ENCODE data around the gene RBM17. TPM values are rescaled to one million over a fixed set of nuclear protein-coding genes. Genes with fewer than 3 reads are reported as not detected.

RBM17 gene, protein sequence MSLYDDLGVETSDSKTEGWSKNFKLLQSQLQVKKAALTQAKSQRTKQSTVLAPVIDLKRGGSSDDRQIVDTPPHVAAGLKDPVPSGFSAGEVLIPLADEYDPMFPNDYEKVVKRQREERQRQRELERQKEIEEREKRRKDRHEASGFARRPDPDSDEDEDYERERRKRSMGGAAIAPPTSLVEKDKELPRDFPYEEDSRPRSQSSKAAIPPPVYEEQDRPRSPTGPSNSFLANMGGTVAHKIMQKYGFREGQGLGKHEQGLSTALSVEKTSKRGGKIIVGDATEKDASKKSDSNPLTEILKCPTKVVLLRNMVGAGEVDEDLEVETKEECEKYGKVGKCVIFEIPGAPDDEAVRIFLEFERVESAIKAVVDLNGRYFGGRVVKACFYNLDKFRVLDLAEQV
- 19.9 and 24.8 TPM in 2 replicates for total RNA-seq

DNA sequence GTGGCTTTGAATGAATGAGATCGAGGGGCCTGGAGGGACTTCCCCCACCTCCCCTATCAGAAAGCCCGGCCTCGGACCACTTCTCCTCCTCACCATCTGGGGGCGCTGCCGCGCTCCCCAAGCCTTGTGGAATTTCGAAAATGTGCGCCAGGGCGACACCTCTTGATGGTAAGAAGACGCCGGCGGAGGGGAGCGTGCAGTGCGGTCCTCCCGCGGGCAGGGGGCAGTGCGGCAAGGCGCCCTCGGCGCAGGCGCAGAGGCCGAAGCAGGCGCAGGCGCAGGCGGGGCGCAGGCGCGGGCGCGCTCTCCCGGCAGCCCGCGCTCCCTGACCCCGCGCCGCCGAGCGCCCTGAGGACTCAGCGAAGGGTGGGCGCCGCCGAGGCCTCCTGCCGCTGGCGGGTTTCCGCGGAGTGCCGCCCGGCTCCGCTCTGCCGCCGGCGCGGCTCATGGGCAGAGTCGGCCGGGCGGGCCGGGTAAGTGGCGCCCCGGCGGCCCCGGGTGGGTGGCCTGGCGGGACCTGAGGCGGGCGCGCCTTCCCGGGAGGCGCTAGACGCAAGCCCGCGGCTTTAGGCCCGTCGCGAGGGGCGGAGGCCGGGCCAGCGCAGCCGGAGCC is at the start of gene RBM17:
TSS of gene RBM17 (plus strand) at position 314 of the 613 bp plus-strand sequence. CDS start 8,032 bp downstream, outside the sequence.

DNA sequence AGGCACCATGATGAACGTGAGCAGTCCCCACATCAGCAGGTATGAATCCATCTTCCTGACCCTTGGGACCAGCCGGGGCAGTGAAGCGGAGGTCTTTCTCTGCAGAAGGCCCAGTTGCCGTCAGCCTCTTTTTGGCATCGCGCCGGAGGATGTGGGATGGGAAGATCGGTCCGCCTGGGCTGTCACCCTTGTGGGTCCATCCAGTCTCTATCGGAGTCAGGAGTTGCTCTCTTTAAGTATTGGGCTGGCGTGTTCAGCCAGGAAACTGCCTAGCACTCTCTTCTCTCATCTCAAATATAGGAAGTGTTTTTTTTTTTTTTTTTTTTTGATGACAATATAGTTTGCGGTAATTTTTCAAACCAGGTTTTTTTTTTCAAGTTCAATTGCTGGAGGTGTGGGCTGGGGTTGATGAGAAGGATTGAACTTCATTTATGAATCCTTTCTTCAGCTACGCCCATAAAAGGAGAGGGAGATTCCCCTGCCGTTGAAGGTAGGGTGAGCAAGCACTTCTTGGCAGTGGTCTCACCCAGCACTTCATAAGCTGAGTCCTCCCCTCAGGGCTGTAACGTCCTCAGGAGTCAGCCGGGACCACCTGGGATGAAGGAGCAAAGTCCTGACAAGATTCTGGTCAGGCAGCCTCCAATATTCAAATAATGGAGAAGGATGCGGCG is 26.6 kb upstream of the RBM17 start, which contains the start of gene IL2RA:
TSS of gene IL2RA (minus strand) at position 267 of the 671 bp plus-strand sequence. CDS start at position 51, 216 bp downstream.

Other genes with a start within 250 kb of the RBM17 start
- gene ANKRD16, start 199.1 kb upstream of the RBM17 start, total RNA-seq: 2.7 and 3.4 TPM in 2 replicates
- 78.3 and 92.5 TPM in 2 replicates for gene FBH1, start 198.8 kb upstream of the RBM17 start, total RNA-seq
- gene IL15RA, start 111.5 kb upstream of the RBM17 start, total RNA-seq: 9.1 and 16.4 TPM in 2 replicates
- gene IL2RA, start 26.7 kb upstream of the RBM17 start, total RNA-seq: not detected in 2 replicates
- gene PFKFB3, start 113.9 kb downstream of the RBM17 start, total RNA-seq: 24.2 and 24.9 TPM in 2 replicates

All from cardiac atrium fibroblast (primary cell).